ENCODE data around the gene USP16.

GRCh38 chr21:28979092-28979491 is 45.4 kb upstream of the USP16 start:
- no peak for TF ChIP-seq POLR2A (IDR thresholded peaks at IDR 0.05)
- TF ChIP-seq, protein P1, sequence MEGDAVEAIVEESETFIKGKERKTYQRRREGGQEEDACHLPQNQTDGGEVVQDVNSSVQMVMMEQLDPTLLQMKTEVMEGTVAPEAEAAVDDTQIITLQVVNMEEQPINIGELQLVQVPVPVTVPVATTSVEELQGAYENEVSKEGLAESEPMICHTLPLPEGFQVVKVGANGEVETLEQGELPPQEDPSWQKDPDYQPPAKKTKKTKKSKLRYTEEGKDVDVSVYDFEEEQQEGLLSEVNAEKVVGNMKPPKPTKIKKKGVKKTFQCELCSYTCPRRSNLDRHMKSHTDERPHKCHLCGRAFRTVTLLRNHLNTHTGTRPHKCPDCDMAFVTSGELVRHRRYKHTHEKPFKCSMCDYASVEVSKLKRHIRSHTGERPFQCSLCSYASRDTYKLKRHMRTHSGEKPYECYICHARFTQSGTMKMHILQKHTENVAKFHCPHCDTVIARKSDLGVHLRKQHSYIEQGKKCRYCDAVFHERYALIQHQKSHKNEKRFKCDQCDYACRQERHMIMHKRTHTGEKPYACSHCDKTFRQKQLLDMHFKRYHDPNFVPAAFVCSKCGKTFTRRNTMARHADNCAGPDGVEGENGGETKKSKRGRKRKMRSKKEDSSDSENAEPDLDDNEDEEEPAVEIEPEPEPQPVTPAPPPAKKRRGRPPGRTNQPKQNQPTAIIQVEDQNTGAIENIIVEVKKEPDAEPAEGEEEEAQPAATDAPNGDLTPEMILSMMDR (IDR thresholded peaks at IDR 0.05), result no peak
- TF ChIP-seq EP300 (IDR thresholded peaks at IDR 0.05), result no peak
- no peak for TF ChIP-seq POLR2AphosphoS5 (IDR thresholded peaks at IDR 0.05)
